H9 (cell line): ENCODE results near the gene DSEL. TPM values are rescaled to one million over a fixed set of nuclear protein-coding genes. Genes with fewer than 3 reads are reported as not detected.

Experiments
- DNase-seq: peaks from one replicate; pipeline ENCODE4 v3.0.0-alpha.2; 2017
- H2AFZ ChIP-seq: one replicate; pipeline ENCODE4 v1.6.1; 2013; ENCODE audit warnings: mild to moderate bottlenecking, low read length, control low read depth, moderate library complexity
- H2AK5ac ChIP-seq: 2 replicates; pipeline ENCODE4 v1.6.1; 2013; ENCODE audit warnings: low read length, control low read depth, mixed read lengths; ENCODE audit not compliant: insufficient read length
- H2BK120ac ChIP-seq: one replicate; pipeline ENCODE4 v1.6.1; 2013; ENCODE audit warnings: low read depth, mild to moderate bottlenecking, low read length, control low read depth, inconsistent platforms; ENCODE audit not compliant: poor library complexity, severe bottlenecking
- H2BK12ac ChIP-seq: 2 replicates; pipeline ENCODE4 v1.6.1; 2013; ENCODE audit warnings: low read length, control low read depth, mixed read lengths, low read depth; ENCODE audit not compliant: insufficient read length
- H2BK15ac ChIP-seq: 2 replicates; pipeline ENCODE4 v1.6.1; 2013; ENCODE audit warnings: low read depth, low read length, control low read depth
- H2BK20ac ChIP-seq: one replicate; pipeline ENCODE4 v1.6.1; 2013; ENCODE audit warnings: low read depth, mild to moderate bottlenecking, low read length, control low read depth, inconsistent platforms; ENCODE audit not compliant: poor library complexity, severe bottlenecking
- H2BK5ac ChIP-seq: 2 replicates; pipeline ENCODE4 v1.6.1; 2013; ENCODE audit warnings: low read length, control low read depth, mixed read lengths; ENCODE audit not compliant: insufficient read length
- H3K14ac ChIP-seq: 2 replicates; pipeline ENCODE4 v1.6.1; 2013; ENCODE audit warnings: low read length, control low read depth; ENCODE audit not compliant: insufficient read depth
- H3K18ac ChIP-seq: 2 replicates; pipeline ENCODE4 v1.6.1; 2013; ENCODE audit warnings: low read depth, mild to moderate bottlenecking, mixed read lengths, low read length, control low read depth; ENCODE audit not compliant: insufficient read length
- H3K23ac ChIP-seq: 2 replicates; pipeline ENCODE4 v1.6.1; 2013; ENCODE audit warnings: low read length, control low read depth, mixed read lengths, low read depth; ENCODE audit not compliant: insufficient read length
- H3K23me2 ChIP-seq: 2 replicates; pipeline ENCODE4 v1.6.1; 2013; ENCODE audit warnings: low read depth, mild to moderate bottlenecking, mixed read lengths, low read length, control low read depth; ENCODE audit not compliant: insufficient read length, poor library complexity, severe bottlenecking
- H3K27ac ChIP-seq: 2 replicates; pipeline ENCODE4 v1.5.1; 2013; ENCODE audit warnings: low read length, control low read depth, mixed read lengths, low read depth; ENCODE audit not compliant: insufficient read length
- H3K27me3 ChIP-seq: 2 replicates; pipeline ENCODE4 v1.6.1; 2013; ENCODE audit warnings: low read length, control low read depth, inconsistent platforms; ENCODE audit not compliant: insufficient read depth
- H3K4ac ChIP-seq: 2 replicates; pipeline ENCODE4 v1.6.1; 2013; ENCODE audit warnings: low read depth, mild to moderate bottlenecking, control low read depth, inconsistent platforms, low read length, moderate library complexity
- H3K4me1 ChIP-seq: 2 replicates; pipeline ENCODE4 v1.6.1; 2013; ENCODE audit warnings: low read length, control low read depth, inconsistent platforms; ENCODE audit not compliant: insufficient read depth
- H3K4me2 ChIP-seq: 2 replicates; pipeline ENCODE4 v1.6.1; 2013; ENCODE audit warnings: low read length, control low read depth, mixed read lengths; ENCODE audit not compliant: insufficient read length, insufficient read depth
- H3K56ac ChIP-seq: 2 replicates; pipeline ENCODE4 v1.6.1; 2013; ENCODE audit warnings: low read depth, mild to moderate bottlenecking, mixed read lengths, low read length, control low read depth; ENCODE audit not compliant: insufficient read length
- H3K79me1 ChIP-seq: 2 replicates; pipeline ENCODE4 v1.6.1; 2013; ENCODE audit warnings: low read depth, mild to moderate bottlenecking, moderate library complexity, low read length, control low read depth, inconsistent platforms; ENCODE audit not compliant: insufficient read depth, poor library complexity, severe bottlenecking
- H3K79me2 ChIP-seq: 2 replicates; pipeline ENCODE4 v1.6.1; 2013; ENCODE audit warnings: low read length, control low read depth, inconsistent platforms; ENCODE audit not compliant: insufficient read depth
- H3K9ac ChIP-seq: 2 replicates; pipeline ENCODE4 v1.6.1; 2013; ENCODE audit warnings: low read length, control low read depth, mixed read lengths; ENCODE audit not compliant: insufficient read length; ENCODE audit errors: extremely low read depth
- H3K9me3 ChIP-seq: one replicate; pipeline ENCODE4 v1.6.1; 2013; ENCODE audit warnings: low read depth, low read length, inconsistent platforms; ENCODE audit not compliant: control insufficient read depth
- H3T11ph ChIP-seq: one replicate; pipeline ENCODE4 v1.6.1; 2013; ENCODE audit warnings: mild to moderate bottlenecking, low read length, control low read depth, inconsistent platforms
- H4K20me1 ChIP-seq: one replicate; pipeline ENCODE4 v1.6.1; 2013; ENCODE audit not compliant: control insufficient read depth, insufficient read length, insufficient read depth
- H4K5ac ChIP-seq: 2 replicates; pipeline ENCODE4 v1.6.1; 2013; ENCODE audit warnings: low read depth, mild to moderate bottlenecking, mixed read lengths, low read length, control low read depth; ENCODE audit not compliant: insufficient read length
- H4K8ac ChIP-seq: replicated peaks from 2 replicates; pipeline ENCODE4 v1.6.1; 2013; ENCODE audit warnings: low read length, control low read depth, mixed read lengths, low read depth; ENCODE audit not compliant: insufficient read length
- H4K91ac ChIP-seq: 2 replicates; pipeline ENCODE4 v1.6.1; 2013; ENCODE audit warnings: low read depth, mild to moderate bottlenecking, moderate library complexity, mixed read lengths, low read length, control low read depth; ENCODE audit not compliant: insufficient read length
- H3K27ac Mint-ChIP-seq, 3 experiments: 2 replicates in 2 of 3; 3 replicates in 1 of 3; pipeline ENCODE4 v1.8.0; 2020 to 2021; ENCODE audit warnings: mixed read lengths in 3 of 3, mild to moderate bottlenecking in 1 of 3, moderate library complexity in 1 of 3
- H3K27me3 Mint-ChIP-seq: 2 replicates; pipeline ENCODE4 v1.8.0; 2021; ENCODE audit warnings: low read depth, mild to moderate bottlenecking, moderate library complexity, mixed read lengths
- H3K36me3 Mint-ChIP-seq, 3 experiments: 2 replicates in 2 of 3; 3 replicates in 1 of 3; pipeline ENCODE4 v1.8.0; 2020 to 2021; ENCODE audit warnings: low read depth in 3 of 3, mixed read lengths in 3 of 3; ENCODE audit not compliant: insufficient read depth in 1 of 3
- H3K4me1 Mint-ChIP-seq, 2 experiments: 2 replicates each; pipeline ENCODE4 v1.8.0; 2020; ENCODE audit warnings: mixed read lengths in 2 of 2
- H3K4me3 Mint-ChIP-seq, 2 experiments: 2 replicates in 1 of 2; 3 replicates in 1 of 2; pipeline ENCODE4 v1.8.0; 2020 to 2021; ENCODE audit warnings: mild to moderate bottlenecking in 2 of 2, mixed read lengths in 2 of 2, moderate library complexity in 1 of 2
- H3K9me3 Mint-ChIP-seq, 2 experiments: 2 replicates in 1 of 2; 3 replicates in 1 of 2; pipeline ENCODE4 v1.8.0; 2020; ENCODE audit warnings: mild to moderate bottlenecking in 2 of 2, mixed read lengths in 2 of 2, moderate library complexity in 1 of 2
- CTCF ChIP-seq: fragments of 200-600 bp; sonication (generic); conservative IDR thresholded peaks from 3 replicates; pipeline ENCODE4 v1.8.0; 2021; ENCODE audit warnings: antibody characterized with exemption, mild to moderate bottlenecking
- WGBS: extraction: QIAGEN DNeasy Blood & Tissue Kit; methylation state at CpG from one replicate; pipeline ENCODE4 v1.1.7; 2013; ENCODE audit warnings: missing lambda C conversion rate, low lambda C conversion rate, mixed read lengths; ENCODE audit not compliant: insufficient read length; ENCODE audit errors: extremely low coverage; 5-methylcytosine and 5-hydroxymethylcytosine counted together
- total RNA-seq: library from RNA; stranded (reverse); gene quantifications from 2 replicates; pipeline ENCODE4 v1.2.1, GENCODE V29; 2021

DSEL gene
- total RNA-seq, 1 experiment from 2014 or later = 6.0 TPM

- Histone ChIP-seq H2BK120ac (no peak overlapping the region), H2BK20ac (no peak overlapping the region), H3K23me2 (no peaks in the 10 kb centered on the region), H3K4me2 (no peak overlapping the region), H4K20me1 (no peaks in the 10 kb centered on the region), H4K91ac (no peak overlapping the region), H3K4me1 (no peaks in the 10 kb centered on the region), H3K23ac (no peak overlapping the region), H2AFZ (no peak overlapping the region), H3K9ac (no peak overlapping the region), H3K27me3 (no peaks in the 10 kb centered on the region), H3K14ac (no peak overlapping the region), H4K5ac (no peak overlapping the region), H3K18ac (no peak overlapping the region), H2BK12ac (no peak overlapping the region), H3K27ac (no peak overlapping the region), H4K8ac (no peak overlapping the region), H2AK5ac (no peak overlapping the region), H3K79me2 (no peaks in the 10 kb centered on the region), H3T11ph (no peak overlapping the region), H3K56ac (no peak overlapping the region), H3K9me3 (no peaks in the 10 kb centered on the region), H3K4ac (no peak overlapping the region), H2BK5ac (no peak overlapping the region), H3K79me1 (no peaks in the 10 kb centered on the region), H2BK15ac (no peak overlapping the region)
- TF ChIP-seq CTCF = no peak
- DNase-seq = no peak
- Mint-ChIP-seq H3K4me3 (no peak overlapping the region), H3K27ac (no peak overlapping the region), H3K36me3 (peaks cover 0 to 7% (median 0%) of the 10 kb centered on the region in 3 experiments; a peak in 3 of 7 replicates), H3K27me3 (no peaks in the 10 kb centered on the region), H3K4me1 (peaks cover 4 to 5% of the 10 kb centered on the region in 2 experiments; a peak in 3 of 4 replicates), H3K9me3 (peaks cover 7 to 8% of the 10 kb centered on the region in 2 experiments; a peak in 4 of 5 replicates)
- WGBS = no CpG with 5 or more reads among the region's 2 CpGs
These were observed 36.9 kb upstream of the DSEL start for GRCh38 chr18:67553437-67553836.
